Adrenal gland (tissue), 12 donors: ENCODE data around the gene CBX4. TPM values are rescaled to one million over a fixed set of nuclear protein-coding genes. Genes with fewer than 3 reads are reported as not detected.

Experiments used
- DNase-seq, 7 donors: peaks; one replicate each; pipeline ENCODE4 v3.0.0-alpha.2; 2019 to 2020
- H3K27ac ChIP-seq, 5 donors: fragments of 200-600 bp; sonication (generic) in 4 of 5; 1 replicate in 3 of 5; 2 replicates in 2 of 5; pipeline versions ENCODE4 v1.5.1 to v1.8.0; 2016 to 2020; ENCODE audit warnings: mild to moderate bottlenecking in 1 of 5
- H3K27me3 ChIP-seq: fragments of 200-600 bp; 2 replicates; pipeline ENCODE4 v1.8.0; 2021
- H3K36me3 ChIP-seq, 2 donors: fragments of 200-600 bp; replicated peaks in 1 of 2; 1 replicate in 1 of 2; 2 replicates in 1 of 2; pipeline versions ENCODE4 v1.5.1 to v1.8.0; 2018 to 2022
- H3K4me1 ChIP-seq, 2 donors: fragments of 200-600 bp; replicated peaks in 1 of 2; 1 replicate in 1 of 2; 2 replicates in 1 of 2; pipeline versions ENCODE4 v1.5.1 to v1.8.0; 2018 to 2021
- H3K4me3 ChIP-seq, 4 donors: fragments of 200-600 bp; sonication (generic) in 3 of 4; one replicate each; pipeline ENCODE4 v1.5.1; 2016 to 2018
- H3K9me3 ChIP-seq, 3 donors: fragments of 200-600 bp; sonication (generic) in 1 of 3; replicated peaks in 1 of 3; 1 replicate in 2 of 3; 2 replicates in 1 of 3; pipeline versions ENCODE4 v1.5.1 to v1.8.0; 2016 to 2021
- POLR2A ChIP-seq, 2 donors: fragments of 450-650 bp; IDR thresholded peaks; one replicate each; pipeline ENCODE4 v1.6.1; 2017; ENCODE audit warnings: antibody characterized with exemption in 2 of 2, mild to moderate bottlenecking in 2 of 2, moderate library complexity in 1 of 2
- WGBS, 4 donors: extraction: QIAGEN DNeasy Blood & Tissue Kit in 2 of 4; methylation state at CpG; one replicate each; pipeline versions ENCODE4 v1.1.5 to v1.1.7; 2013 to 2017; 5-methylcytosine and 5-hydroxymethylcytosine counted together
- intact Hi-C, 2 donors: fragments of 100-400 bp; cut with DNase I; formaldehyde crosslinking; loops; one replicate each; pipeline versions ENCODE4 v1.14.1 to v1.15.0; 2022 to 2023
- polyA plus RNA-seq, 3 donors: library from polyadenylated mRNA; stranded (reverse); fragments of 200-250 nt in 2 of 3; fragments of 350-450 nt in 1 of 3; fragmentation: Illumina TruSeq in 1 of 3; extraction: RNeasy Lipid Tissue Mini Kit (QIAGEN cat#74804) in 1 of 3; gene quantifications; one replicate each; pipeline ENCODE4 v1.2.3, GENCODE V29; 2013 to 2014
- total RNA-seq, 9 donors: library from RNA; depleted of rRNA in 4 of 9; stranded (reverse); fragments of >200 nt in 4 of 9; fragments of 120-200 nt in 1 of 9; fragmentation: NEBNext Ultra II Directional in 1 of 9; extraction: Animal tissue kit (Norgen Biotek cat#: 25700) in 1 of 9; gene quantifications; one replicate each; pipeline versions ENCODE4 v1.1.0 to v1.2.4, GENCODE V29; 2013 to 2023
- TF ChIP-seq, protein P1 (sequence below), 6 experiments: fragments of 450-650 bp in 4 of 6; fragments of 200-600 bp in 2 of 6; sonication (generic) in 1 of 6; IDR thresholded peaks; 1 replicate in 5 of 6; 2 replicates in 1 of 6; pipeline versions ENCODE4 v1.5.1 to v1.8.0; 2016 to 2021; ENCODE audit warnings: antibody characterized with exemption in 6 of 6, mild to moderate bottlenecking in 2 of 6, moderate library complexity in 1 of 6
- donor health status: healthy with polysubstance abuse.
- donor health status: Bipolar disorder and iron deficiency.
- donor health status: DM: yes; HTN: yes; CAD: no.
- donor health status: DM: no; HTN: no; CAD: no.
- donor health status: DM: no; HTN: no; CAD: no.
- donor health status: DM: yes; HTN: yes; CAD: no.

CBX4 gene
- total and polyA plus RNA-seq, 12 donors = 5.4 to 39.3 (median 17.0) TPM

DNA sequence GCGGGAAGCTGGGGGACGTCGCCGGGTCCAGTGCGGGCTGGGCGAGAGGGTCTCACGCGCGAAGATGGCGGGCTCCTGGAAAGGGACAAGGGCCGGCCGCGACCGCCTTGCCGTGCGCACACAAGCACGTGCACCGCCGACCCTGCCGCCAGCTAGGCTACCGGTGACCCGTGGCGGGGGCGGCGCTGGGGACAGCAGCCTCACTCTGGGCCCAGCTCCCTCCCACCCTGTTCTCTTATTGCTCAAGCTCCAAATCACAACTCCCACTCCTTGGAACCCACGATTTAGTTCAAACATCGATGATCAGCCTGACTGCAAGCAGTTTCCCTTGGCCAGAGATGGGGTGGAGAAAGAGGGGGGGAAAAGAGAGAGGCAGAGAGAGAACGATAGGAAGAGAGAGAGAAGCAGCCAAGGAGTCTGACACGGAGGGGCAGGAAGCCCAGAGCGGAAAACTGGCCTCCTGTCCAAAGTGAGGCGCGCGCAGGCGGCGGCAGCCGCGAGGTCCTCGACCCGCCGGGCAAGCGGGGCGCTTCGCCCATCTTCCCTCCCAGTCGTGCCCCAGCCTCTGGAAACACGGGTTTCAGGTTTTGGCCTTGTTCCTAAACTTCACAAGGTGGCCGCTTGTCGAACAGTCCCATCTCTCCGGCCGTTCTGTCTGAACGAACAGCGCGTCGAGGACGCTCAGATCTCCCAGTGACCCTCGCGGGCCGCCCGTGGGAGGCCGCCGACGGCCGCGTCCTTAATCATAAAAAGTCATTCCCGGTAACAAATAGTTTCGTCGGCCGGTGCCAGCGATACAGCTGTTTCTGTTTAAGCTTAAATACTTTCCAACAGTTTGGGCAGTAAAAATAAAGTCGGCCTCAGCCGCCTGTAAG lies 40.7 kb downstream of the CBX4 start:
- TF ChIP-seq, protein P1, sequence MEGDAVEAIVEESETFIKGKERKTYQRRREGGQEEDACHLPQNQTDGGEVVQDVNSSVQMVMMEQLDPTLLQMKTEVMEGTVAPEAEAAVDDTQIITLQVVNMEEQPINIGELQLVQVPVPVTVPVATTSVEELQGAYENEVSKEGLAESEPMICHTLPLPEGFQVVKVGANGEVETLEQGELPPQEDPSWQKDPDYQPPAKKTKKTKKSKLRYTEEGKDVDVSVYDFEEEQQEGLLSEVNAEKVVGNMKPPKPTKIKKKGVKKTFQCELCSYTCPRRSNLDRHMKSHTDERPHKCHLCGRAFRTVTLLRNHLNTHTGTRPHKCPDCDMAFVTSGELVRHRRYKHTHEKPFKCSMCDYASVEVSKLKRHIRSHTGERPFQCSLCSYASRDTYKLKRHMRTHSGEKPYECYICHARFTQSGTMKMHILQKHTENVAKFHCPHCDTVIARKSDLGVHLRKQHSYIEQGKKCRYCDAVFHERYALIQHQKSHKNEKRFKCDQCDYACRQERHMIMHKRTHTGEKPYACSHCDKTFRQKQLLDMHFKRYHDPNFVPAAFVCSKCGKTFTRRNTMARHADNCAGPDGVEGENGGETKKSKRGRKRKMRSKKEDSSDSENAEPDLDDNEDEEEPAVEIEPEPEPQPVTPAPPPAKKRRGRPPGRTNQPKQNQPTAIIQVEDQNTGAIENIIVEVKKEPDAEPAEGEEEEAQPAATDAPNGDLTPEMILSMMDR (IDR thresholded peaks at IDR 0.05) = no peak
- TF ChIP-seq POLR2A (IDR thresholded peaks at IDR 0.05) = no peak
- Histone ChIP-seq H3K9me3 (no peaks in the 10 kb centered on the region), H3K36me3 (no peaks in the 10 kb centered on the region), H3K4me1 (peaks cover 13 to 30% of the 10 kb centered on the region in 2 donors), H3K27me3 (peaks cover 59% of the 10 kb centered on the region), H3K27ac (no peak overlapping the region), H3K4me3 (peak overlapping the region in 2 of 4 donors; percentile 48 to 73)
- no peak for DNase-seq
- WGBS, 4 donors = 2 to 5% (median 2%) methylated on average over 33 to 70 of the region's 70 CpGs
- intact Hi-C loops = loop anchor here in 1 of 2 donors (2.0 kb wide), 1 partner anchor 42 kb away; no protein-coding TSS in a partner anchor

DNA sequence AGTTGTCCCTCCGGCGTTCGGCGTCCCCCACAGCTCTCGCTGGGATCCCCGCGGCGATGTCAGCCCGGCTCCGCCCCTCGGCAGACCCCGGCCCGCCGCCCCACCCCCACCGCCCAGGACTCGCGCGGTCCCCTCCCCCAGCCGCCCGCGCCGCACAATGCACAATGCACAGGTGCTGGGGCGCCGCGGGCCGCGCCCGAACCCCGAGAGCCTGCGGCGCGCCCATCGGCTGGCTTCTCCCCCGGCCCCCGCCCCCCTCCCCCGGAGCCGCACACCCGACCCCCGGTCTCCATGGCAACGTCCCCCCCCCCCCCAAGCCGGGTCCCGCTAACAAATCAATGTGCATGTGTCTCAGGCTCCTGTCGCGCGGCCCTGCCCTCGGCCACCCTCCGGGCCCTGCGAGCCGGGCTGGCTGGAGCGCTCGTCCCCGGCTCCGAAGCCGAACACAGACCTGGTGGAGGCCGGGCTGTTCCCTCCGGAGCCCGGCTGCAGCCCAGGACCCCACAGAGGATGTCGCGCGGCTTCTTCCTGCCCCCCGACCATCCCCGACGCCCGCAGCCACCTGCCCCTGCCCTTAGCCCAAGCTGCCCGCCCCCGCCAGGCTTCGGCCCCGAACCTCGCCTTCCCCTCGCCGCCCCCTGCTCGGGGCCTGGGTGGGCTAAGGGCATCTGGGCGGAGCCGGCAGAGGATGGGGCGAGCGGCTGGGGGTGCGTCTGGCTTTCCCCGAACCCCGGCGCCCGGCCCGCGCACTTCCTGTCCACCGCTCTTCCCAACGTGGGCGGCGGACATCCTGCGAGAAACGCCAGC lies 41.5 kb downstream of the CBX4 start:
- H3K27ac ChIP-seq = peak overlapping the region in 1 of 5 donors; percentile 84
- peak in 2 of 7 donors; percentile 40 for DNase-seq
- peaks cover 59% of the 10 kb centered on the region for H3K27me3 ChIP-seq
- peaks cover 13 to 30% of the 10 kb centered on the region in 2 donors for H3K4me1 ChIP-seq
- no peaks in the 10 kb centered on the region for H3K9me3 ChIP-seq
- no peaks in the 10 kb centered on the region for H3K36me3 ChIP-seq
- intact Hi-C loops = loop anchor here in 1 of 2 donors (2.0 kb wide), 1 partner anchor 43 kb away; no protein-coding TSS in a partner anchor
- TF ChIP-seq, protein P1 (IDR thresholded peaks at IDR 0.05) = no peak
- TF ChIP-seq POLR2A (IDR thresholded peaks at IDR 0.05) = no peak
- 1 to 3% (median 1%) methylated on average over 7 to 89 of the region's 89 CpGs; no CpG with 5 or more reads in 1 of the 4 donors for WGBS, 4 donors
- peak overlapping the region in 2 of 4 donors; percentile 48 to 73 for H3K4me3 ChIP-seq

DNA sequence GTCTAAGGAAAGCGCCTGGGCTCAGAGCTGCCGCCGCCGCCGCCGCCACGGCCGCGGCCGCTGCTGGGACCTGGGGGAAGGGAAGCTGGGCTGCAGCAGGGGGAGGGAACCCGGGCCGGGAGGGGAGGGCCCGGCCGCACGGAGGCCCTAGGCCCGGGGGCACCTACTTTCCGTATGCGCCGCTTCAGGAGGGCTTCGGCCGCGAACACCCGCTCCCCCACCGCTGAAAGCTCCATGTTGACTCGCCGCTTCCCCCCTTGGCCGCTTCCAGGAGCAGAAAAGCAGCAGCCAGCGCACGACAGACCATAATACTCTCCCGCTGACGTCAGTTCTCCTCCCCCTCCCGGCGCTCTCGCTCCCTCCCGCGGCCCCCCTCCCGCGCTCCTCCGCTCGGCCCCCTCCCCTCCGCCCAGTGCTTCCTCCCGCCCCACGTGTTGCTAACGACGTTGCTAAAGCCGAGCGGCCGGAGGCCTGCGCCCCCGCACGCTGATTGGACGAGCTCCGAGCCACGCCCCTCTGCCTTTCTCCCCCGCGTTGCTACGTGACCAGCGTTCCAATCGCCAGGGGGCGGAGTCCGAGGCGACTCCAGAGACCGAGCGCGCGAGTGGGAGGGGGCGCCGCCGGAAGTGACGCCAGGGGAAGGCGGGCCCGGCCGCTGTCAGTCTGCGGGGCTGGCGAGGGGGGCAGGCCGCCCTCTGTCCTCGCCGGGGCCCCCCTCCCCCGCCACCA lies 42.3 kb downstream of the CBX4 start, which contains the start of gene CBX8:
Gene CBX8 (minus strand): TSS at position 315 of the 729 bp plus-strand sequence. CDS start 79 bp downstream, at position 236.
- intact Hi-C loops = no loop called here
- Histone ChIP-seq H3K4me1 (peaks cover 13 to 30% of the 10 kb centered on the region in 2 donors), H3K27ac (peak within 1 kb of the TSS in 4 of 5 donors; percentile 58 to 92 (median 70)), H3K36me3 (no peaks in the 10 kb centered on the region), H3K9me3 (no peaks in the 10 kb centered on the region), H3K27me3 (peaks cover 59% of the 10 kb centered on the region), H3K4me3 (peak within 1 kb of the TSS; percentile 39 to 73 (median 52))
- peak; percentile 99 to 100 (median 100) for DNase-seq
- 0 to 4% (median 1%) methylated on average over 2 to 79 of the region's 79 CpGs for WGBS, 4 donors
- TF ChIP-seq, protein P1 (IDR thresholded peaks at IDR 0.05) = peak in 1 of 6 experiments; percentile 25
- TF ChIP-seq POLR2A (IDR thresholded peaks at IDR 0.05) = no peak
